ENCODE measurements around the gene PPP1R14B. TPM values are rescaled to one million over a fixed set of nuclear protein-coding genes. Genes with fewer than 3 reads are reported as not detected.
A peak's percentile ranks its signal among the peaks of the same experiment; 100 is the strongest.

Gene PPP1R14B
- total RNA-seq, 1 donor from 2014 or later = 95.0 TPM

- no peak overlapping the region for H3K4me3 ChIP-seq (ENCODE audit: low read length in 3 of 3)
- no peak overlapping the region for H3K9ac ChIP-seq (ENCODE audit: low read depth in 1 of 3, low read length in 3 of 3)
- peaks cover 34% of the 10 kb centered on the region in 3 donors for H3K27me3 ChIP-seq (ENCODE audit: control insufficient read depth in 3 of 3, insufficient read depth in 3 of 3, low read length in 3 of 3)
- H3K36me3 ChIP-seq (ENCODE audit: control insufficient read depth in 3 of 3, insufficient read depth in 3 of 3, low read length in 3 of 3) = no peaks in the 10 kb centered on the region
- H3K27ac ChIP-seq (ENCODE audit: low read depth, low read length) = no peak overlapping the region
- no peaks in the 10 kb centered on the region for H3K9me3 ChIP-seq (ENCODE audit: control insufficient read depth in 3 of 3, low read length in 3 of 3)
- H3K4me1 ChIP-seq (ENCODE audit: control insufficient read depth in 3 of 3, insufficient read depth in 3 of 3, low read length in 3 of 3) = peaks cover 20 to 28% (median 26%) of the 10 kb centered on the region in 3 donors
Observed at GRCh38 chr11:64289002-64289564, 42.3 kb upstream of the PPP1R14B start.

- peaks cover 27 to 35% (median 33%) of the 10 kb centered on the region in 3 donors for H3K4me1 ChIP-seq (ENCODE audit: control insufficient read depth in 3 of 3, insufficient read depth in 3 of 3, low read length in 3 of 3)
- no peaks in the 10 kb centered on the region for H3K9me3 ChIP-seq (ENCODE audit: control insufficient read depth in 3 of 3, low read length in 3 of 3)
- H3K36me3 ChIP-seq (ENCODE audit: control insufficient read depth in 3 of 3, insufficient read depth in 3 of 3, low read length in 3 of 3) = peaks cover 0 to under 1% (median 0%) of the 10 kb centered on the region in 3 donors
- H3K27ac ChIP-seq (ENCODE audit: low read depth, low read length) = no peak overlapping the region
- H3K9ac ChIP-seq (ENCODE audit: low read depth in 1 of 3, low read length in 3 of 3) = no peak overlapping the region
- H3K4me3 ChIP-seq (ENCODE audit: low read length in 3 of 3) = no peak overlapping the region
- H3K27me3 ChIP-seq (ENCODE audit: control insufficient read depth in 3 of 3, insufficient read depth in 3 of 3, low read length in 3 of 3) = peaks cover 27 to 31% (median 31%) of the 10 kb centered on the region in 3 donors
Observed at GRCh38 chr11:64288353-64288750, 41.6 kb upstream of the PPP1R14B start.

GRCh38 chr11:64287676-64288352 lies 41.1 kb upstream of the PPP1R14B start:
- peaks cover 21 to 26% (median 25%) of the 10 kb centered on the region in 3 donors for H3K27me3 ChIP-seq (ENCODE audit: control insufficient read depth in 3 of 3, insufficient read depth in 3 of 3, low read length in 3 of 3)
- no peak overlapping the region for H3K27ac ChIP-seq (ENCODE audit: low read depth, low read length)
- H3K9ac ChIP-seq (ENCODE audit: low read depth in 1 of 3, low read length in 3 of 3) = no peak overlapping the region
- H3K9me3 ChIP-seq (ENCODE audit: control insufficient read depth in 3 of 3, low read length in 3 of 3) = no peaks in the 10 kb centered on the region
- H3K4me3 ChIP-seq (ENCODE audit: low read length in 3 of 3) = no peak overlapping the region
- peaks cover 31 to 40% (median 38%) of the 10 kb centered on the region in 3 donors for H3K4me1 ChIP-seq (ENCODE audit: control insufficient read depth in 3 of 3, insufficient read depth in 3 of 3, low read length in 3 of 3)
- peaks cover 0 to 3% (median 0%) of the 10 kb centered on the region in 3 donors for H3K36me3 ChIP-seq (ENCODE audit: control insufficient read depth in 3 of 3, insufficient read depth in 3 of 3, low read length in 3 of 3)

- peak overlapping the region in 1 of 3 donors; percentile 73 for H3K4me3 ChIP-seq (ENCODE audit: low read length in 3 of 3)
- H3K9me3 ChIP-seq (ENCODE audit: control insufficient read depth in 3 of 3, low read length in 3 of 3) = no peaks in the 10 kb centered on the region
- peak overlapping the region in 2 of 3 donors; percentile 72 to 78 for H3K9ac ChIP-seq (ENCODE audit: low read depth in 1 of 3, low read length in 3 of 3)
- peaks cover 0 to 6% (median 6%) of the 10 kb centered on the region in 3 donors for H3K36me3 ChIP-seq (ENCODE audit: control insufficient read depth in 3 of 3, insufficient read depth in 3 of 3, low read length in 3 of 3)
- H3K4me1 ChIP-seq (ENCODE audit: control insufficient read depth in 3 of 3, insufficient read depth in 3 of 3, low read length in 3 of 3) = peaks cover 28 to 35% (median 32%) of the 10 kb centered on the region in 3 donors
- H3K27me3 ChIP-seq (ENCODE audit: control insufficient read depth in 3 of 3, insufficient read depth in 3 of 3, low read length in 3 of 3) = peaks cover 11 to 15% (median 15%) of the 10 kb centered on the region in 3 donors
- no peak overlapping the region for H3K27ac ChIP-seq (ENCODE audit: low read depth, low read length)
Observed at GRCh38 chr11:64286801-64287159, 40.0 kb upstream of the PPP1R14B start.

GRCh38 chr11:64285885-64286800 lies 39.4 kb upstream of the PPP1R14B start:
- peaks cover 27 to 35% (median 31%) of the 10 kb centered on the region in 3 donors for H3K4me1 ChIP-seq (ENCODE audit: control insufficient read depth in 3 of 3, insufficient read depth in 3 of 3, low read length in 3 of 3)
- no peak overlapping the region for H3K27ac ChIP-seq (ENCODE audit: low read depth, low read length)
- peak overlapping the region; percentile 72 to 78 (median 78) for H3K9ac ChIP-seq (ENCODE audit: low read depth in 1 of 3, low read length in 3 of 3)
- peaks cover 8 to 10% (median 9%) of the 10 kb centered on the region in 3 donors for H3K27me3 ChIP-seq (ENCODE audit: control insufficient read depth in 3 of 3, insufficient read depth in 3 of 3, low read length in 3 of 3)
- no peaks in the 10 kb centered on the region for H3K9me3 ChIP-seq (ENCODE audit: control insufficient read depth in 3 of 3, low read length in 3 of 3)
- peak overlapping the region; percentile 67 to 87 (median 73) for H3K4me3 ChIP-seq (ENCODE audit: low read length in 3 of 3)
- peaks cover 0 to 6% (median 6%) of the 10 kb centered on the region in 3 donors for H3K36me3 ChIP-seq (ENCODE audit: control insufficient read depth in 3 of 3, insufficient read depth in 3 of 3, low read length in 3 of 3)

- Histone ChIP-seq H3K36me3 (ENCODE audit: control insufficient read depth in 3 of 3, insufficient read depth in 3 of 3, low read length in 3 of 3) (peaks cover 0 to 6% (median 6%) of the 10 kb centered on the region in 3 donors), H3K4me1 (ENCODE audit: control insufficient read depth in 3 of 3, insufficient read depth in 3 of 3, low read length in 3 of 3) (peaks cover 27 to 35% (median 31%) of the 10 kb centered on the region in 3 donors)
Observed at GRCh38 chr11:64284962-64285884, 38.5 kb upstream of the PPP1R14B start, which contains the start of gene GPR137. Gene GPR137, plus strand, starts transcription at chr11:64285848. Its CDS starts 677 bp downstream, at chr11:64286525.

GRCh38 chr11:64284048-64284961 lies 37.6 kb upstream of the PPP1R14B start, which contains the start of gene BAD:
Gene BAD, minus strand, starts transcription at chr11:64284665. Its CDS starts 297 bp downstream, at chr11:64284368.
- peak within 1 kb of the TSS; percentile 87 for H3K27ac ChIP-seq (ENCODE audit: low read depth, low read length)
- peak within 1 kb of the TSS; percentile 87 to 91 (median 91) for H3K4me3 ChIP-seq (ENCODE audit: low read length in 3 of 3)
- peaks cover under 1 to 6% (median 6%) of the 10 kb centered on the region in 3 donors for H3K36me3 ChIP-seq (ENCODE audit: control insufficient read depth in 3 of 3, insufficient read depth in 3 of 3, low read length in 3 of 3)
- no peaks in the 10 kb centered on the region for H3K9me3 ChIP-seq (ENCODE audit: control insufficient read depth in 3 of 3, low read length in 3 of 3)
- H3K27me3 ChIP-seq (ENCODE audit: control insufficient read depth in 3 of 3, insufficient read depth in 3 of 3, low read length in 3 of 3) = no peaks in the 10 kb centered on the region
- peak within 1 kb of the TSS; percentile 93 to 96 (median 96) for H3K9ac ChIP-seq (ENCODE audit: low read depth in 1 of 3, low read length in 3 of 3)
- H3K4me1 ChIP-seq (ENCODE audit: control insufficient read depth in 3 of 3, insufficient read depth in 3 of 3, low read length in 3 of 3) = peaks cover 27 to 35% (median 31%) of the 10 kb centered on the region in 3 donors

More at GRCh38 chr11:64284962-64285884, 38.5 kb upstream of the PPP1R14B start, which contains the start of gene GPR137:
- peak within 1 kb of the TSS; percentile 87 to 91 (median 91) for H3K4me3 ChIP-seq (ENCODE audit: low read length in 3 of 3)
- H3K27me3 ChIP-seq (ENCODE audit: control insufficient read depth in 3 of 3, insufficient read depth in 3 of 3, low read length in 3 of 3) = peaks cover 0 to 3% (median under 1%) of the 10 kb centered on the region in 3 donors
- peak within 1 kb of the TSS; percentile 93 to 96 (median 96) for H3K9ac ChIP-seq (ENCODE audit: low read depth in 1 of 3, low read length in 3 of 3)
- peak within 1 kb of the TSS; percentile 87 for H3K27ac ChIP-seq (ENCODE audit: low read depth, low read length)
- H3K9me3 ChIP-seq (ENCODE audit: control insufficient read depth in 3 of 3, low read length in 3 of 3) = no peaks in the 10 kb centered on the region

GRCh38 chr11:64283092-64283491 lies 36.3 kb upstream of the PPP1R14B start:
- Histone ChIP-seq H3K9ac (ENCODE audit: low read depth in 1 of 3, low read length in 3 of 3) (peak overlapping the region; percentile 19 to 96 (median 57)), H3K27ac (ENCODE audit: low read depth, low read length) (no peak overlapping the region), H3K27me3 (ENCODE audit: control insufficient read depth in 3 of 3, insufficient read depth in 3 of 3, low read length in 3 of 3) (no peaks in the 10 kb centered on the region), H3K4me1 (ENCODE audit: control insufficient read depth in 3 of 3, insufficient read depth in 3 of 3, low read length in 3 of 3) (peaks cover 27 to 35% (median 31%) of the 10 kb centered on the region in 3 donors), H3K36me3 (ENCODE audit: control insufficient read depth in 3 of 3, insufficient read depth in 3 of 3, low read length in 3 of 3) (peaks cover 10 to 14% (median 13%) of the 10 kb centered on the region in 3 donors), H3K9me3 (ENCODE audit: control insufficient read depth in 3 of 3, low read length in 3 of 3) (no peaks in the 10 kb centered on the region), H3K4me3 (ENCODE audit: low read length in 3 of 3) (peak overlapping the region in 2 of 3 donors; percentile 35 to 79)
